HFF-Myc (cell line): ENCODE results near the gene KRI1.
A peak's percentile ranks its signal among the peaks of the same experiment; 100 is the strongest.

ENCODE experiments used
- DNase-seq: peaks from one replicate; pipeline ENCODE4 v3.0.0-alpha.2; 2011; ENCODE audit warnings: low read depth; ENCODE audit errors: extremely low read depth
- H3K4me3 ChIP-seq: replicated peaks from 2 replicates; pipeline ENCODE4 v1.5.1; 2011; ENCODE audit warnings: low read depth, mild to moderate bottlenecking, control low read depth, low read length
- CTCF ChIP-seq: IDR thresholded peaks from 2 replicates; pipeline ENCODE4 v1.5.1; 2012; ENCODE audit warnings: mild to moderate bottlenecking, low read depth, low read length, control low read depth; ENCODE audit errors: missing control alignments

Gene KRI1

GRCh38 chr19:10587022-10587838 is 21.4 kb upstream of the KRI1 start, which contains the start of gene AP1M2:
AP1M2 (minus strand) TSS chr19:10587312; CDS start chr19:10587231, 81 bp downstream.
- H3K4me3 ChIP-seq: no peak within 1 kb of the TSS
- DNase-seq: no peak
- TF ChIP-seq CTCF: no peak

GRCh38 chr19:10586396-10586795 is 20.6 kb upstream of the KRI1 start:
- no peak for TF ChIP-seq CTCF
- no peak for DNase-seq
- no peak overlapping the region for H3K4me3 ChIP-seq

- TF ChIP-seq CTCF: no peak
- no peak overlapping the region for H3K4me3 ChIP-seq
- DNase-seq: no peak
Measured at GRCh38 chr19:10583036-10583776, 17.4 kb upstream of the KRI1 start.

GRCh38 chr19:10582091-10582490 is 16.3 kb upstream of the KRI1 start:
- H3K4me3 ChIP-seq: no peak overlapping the region
- DNase-seq: no peak
- no peak for TF ChIP-seq CTCF

- peak; percentile 97 for TF ChIP-seq CTCF
- peak; percentile 67 for DNase-seq
- no peak overlapping the region for H3K4me3 ChIP-seq
Measured at GRCh38 chr19:10580979-10581631, 15.3 kb upstream of the KRI1 start.

- DNase-seq: no peak
- no peak for TF ChIP-seq CTCF
- no peak overlapping the region for H3K4me3 ChIP-seq
Measured at GRCh38 chr19:10577951-10578350, 12.1 kb upstream of the KRI1 start.
